Hepatocyte (in vitro differentiated cells): Measurements from ENCODE around the gene SORCS3. TPM values are rescaled to one million over a fixed set of nuclear protein-coding genes. Genes with fewer than 3 reads are reported as not detected.

Source experiments
- DNase-seq: peaks from one replicate; pipeline ENCODE4 v3.0.0-alpha.2; 2016; ENCODE audit warnings: low spot score
- H2AFZ ChIP-seq: fragments of 200-600 bp; sonication (generic); 2 replicates; pipeline ENCODE4 v1.6.0; 2016; ENCODE audit warnings: antibody characterized with exemption, mild to moderate bottlenecking
- H3K27ac ChIP-seq: fragments of 200-600 bp; sonication (generic); 2 replicates; pipeline ENCODE4 v1.5.1; 2016; ENCODE audit warnings: mild to moderate bottlenecking
- H3K27me3 ChIP-seq: fragments of 200-600 bp; sonication (generic); 2 replicates; pipeline ENCODE4 v1.6.1; 2016
- H3K36me3 ChIP-seq: fragments of 200-600 bp; sonication (generic); replicated peaks from 2 replicates; pipeline ENCODE4 v1.5.1; 2016; ENCODE audit warnings: low read depth; ENCODE audit not compliant: insufficient read depth
- H3K4me1 ChIP-seq: fragments of 200-600 bp; sonication (generic); 2 replicates; pipeline ENCODE4 v1.5.1; 2016; ENCODE audit warnings: mild to moderate bottlenecking, moderate library complexity; ENCODE audit not compliant: insufficient read depth
- H3K4me2 ChIP-seq: fragments of 200-600 bp; sonication (generic); 2 replicates; pipeline ENCODE4 v1.6.0; 2016
- H3K4me3 ChIP-seq: fragments of 200-600 bp; sonication (generic); 2 replicates; pipeline ENCODE4 v1.5.1; 2016; ENCODE audit warnings: mild to moderate bottlenecking
- H3K79me2 ChIP-seq: fragments of 200-600 bp; sonication (generic); 2 replicates; pipeline ENCODE4 v1.6.0; 2017; ENCODE audit warnings: mild to moderate bottlenecking
- H3K9me2 ChIP-seq: fragments of 200-600 bp; sonication (generic); replicated peaks from 2 replicates; pipeline ENCODE4 v1.6.0; 2017; ENCODE audit warnings: mild to moderate bottlenecking; ENCODE audit not compliant: insufficient read depth
- H3K9me3 ChIP-seq: fragments of 200-600 bp; sonication (generic); 2 replicates; pipeline ENCODE4 v1.5.1; 2016; ENCODE audit warnings: low read depth, mild to moderate bottlenecking
- H4K20me1 ChIP-seq: fragments of 200-600 bp; sonication (generic); 2 replicates; pipeline ENCODE4 v1.6.0; 2016; ENCODE audit warnings: mild to moderate bottlenecking; ENCODE audit not compliant: insufficient read depth, poor library complexity, severe bottlenecking
- CTCF ChIP-seq: fragments of 200-600 bp; sonication (generic); IDR thresholded peaks from 2 replicates; pipeline ENCODE4 v1.5.1; 2016; ENCODE audit warnings: antibody characterized with exemption, mild to moderate bottlenecking; ENCODE audit not compliant: poor library complexity
- EZH2 ChIP-seq: fragments of 200-600 bp; sonication (generic); IDR thresholded peaks from 2 replicates; pipeline ENCODE4 v1.6.1; 2016; ENCODE audit warnings: antibody characterized with exemption, mild to moderate bottlenecking, borderline replicate concordance
- EZH2phosphoT487 ChIP-seq: fragments of 200-600 bp; sonication (generic); IDR thresholded peaks from one replicate; pipeline ENCODE4 v1.6.1; 2018; ENCODE audit warnings: antibody characterized with exemption, mild to moderate bottlenecking, low read depth, moderate library complexity; ENCODE audit not compliant: unreplicated experiment, severe bottlenecking
- WGBS: methylation state at CpG from one replicate; pipeline ENCODE4 v1.1.6; 2016; ENCODE audit warnings: low lambda C conversion rate; ENCODE audit errors: missing lambda C conversion rate; 5-methylcytosine and 5-hydroxymethylcytosine counted together
- polyA plus RNA-seq: library from polyadenylated mRNA; unstranded; fragments of >200 nt; fragmentation: Nextera tagmentation; extraction: Ambion mirVana; gene quantifications from 2 replicates; pipeline ENCODE4 v1.2.1, GENCODE V29; 2016
- total RNA-seq: library from RNA; depleted of rRNA; stranded (reverse); fragments of >200 nt; gene quantifications from 2 replicates; pipeline ENCODE4 v1.2.3, GENCODE V29; 2014

SORCS3 gene
- total and polyA plus RNA-seq, 2 experiments from 2014 or later, result 0.59 to 0.80 TPM

- no peak for DNase-seq
- H3K27ac ChIP-seq, result no peak overlapping the region
- 79% methylated on average over 3 of the region's 3 CpGs for WGBS
These were observed 203.0 kb downstream of the SORCS3 start for GRCh38 chr10:104844073-104844472.

GRCh38 chr10:104850023-104850422 is 208.9 kb downstream of the SORCS3 start:
- H2AFZ ChIP-seq, result no peak overlapping the region
- no peaks in the 10 kb centered on the region for H3K4me1 ChIP-seq
- no peak overlapping the region for H3K4me3 ChIP-seq
- no peaks in the 10 kb centered on the region for H3K9me2 ChIP-seq
- DNase-seq, result no peak
- no peaks in the 10 kb centered on the region for H3K27me3 ChIP-seq
- no peak for TF ChIP-seq CTCF
- H3K36me3 ChIP-seq, result no peaks in the 10 kb centered on the region
- no peaks in the 10 kb centered on the region for H4K20me1 ChIP-seq
- 91% methylated on average over 5 of the region's 5 CpGs for WGBS
- no peak overlapping the region for H3K4me2 ChIP-seq
- no peaks in the 10 kb centered on the region for H3K9me3 ChIP-seq
- no peak overlapping the region for H3K27ac ChIP-seq
- H3K79me2 ChIP-seq, result no peaks in the 10 kb centered on the region

More at GRCh38 chr10:104844073-104844472, 203.0 kb downstream of the SORCS3 start:
- no peaks in the 10 kb centered on the region for H3K4me1 ChIP-seq
- H3K9me2 ChIP-seq, result no peaks in the 10 kb centered on the region
- TF ChIP-seq EZH2 (no peak), EZH2phosphoT487 (no peak), CTCF (no peak)
- H3K9me3 ChIP-seq, result no peaks in the 10 kb centered on the region
- H3K4me2 ChIP-seq, result no peak overlapping the region
- no peak overlapping the region for H3K4me3 ChIP-seq
- no peaks in the 10 kb centered on the region for H3K27me3 ChIP-seq
- no peak overlapping the region for H2AFZ ChIP-seq
- H3K36me3 ChIP-seq, result no peaks in the 10 kb centered on the region
- H3K79me2 ChIP-seq, result no peaks in the 10 kb centered on the region
- no peaks in the 10 kb centered on the region for H4K20me1 ChIP-seq

GRCh38 chr10:104867966-104868598 is 227.0 kb downstream of the SORCS3 start:
- DNase-seq, result no peak
- H2AFZ ChIP-seq, result no peak overlapping the region
- H3K4me3 ChIP-seq, result no peak overlapping the region
- TF ChIP-seq EZH2 (no peak), CTCF (no peak), EZH2phosphoT487 (no peak)
- H3K79me2 ChIP-seq, result no peaks in the 10 kb centered on the region
- no peaks in the 10 kb centered on the region for H3K36me3 ChIP-seq
- H3K9me3 ChIP-seq, result no peaks in the 10 kb centered on the region
- H3K27me3 ChIP-seq, result no peaks in the 10 kb centered on the region
- H3K27ac ChIP-seq, result no peak overlapping the region
- no peaks in the 10 kb centered on the region for H4K20me1 ChIP-seq
- no peak overlapping the region for H3K4me2 ChIP-seq
- H3K9me2 ChIP-seq, result no peaks in the 10 kb centered on the region
- H3K4me1 ChIP-seq, result no peaks in the 10 kb centered on the region
- WGBS, result 75% methylated on average over 6 of the region's 6 CpGs

GRCh38 chr10:104872691-104873090 is 231.6 kb downstream of the SORCS3 start:
- Histone ChIP-seq H3K27ac (no peak overlapping the region), H3K4me1 (no peaks in the 10 kb centered on the region), H3K4me3 (no peak overlapping the region), H3K4me2 (no peak overlapping the region), H3K9me2 (no peaks in the 10 kb centered on the region), H4K20me1 (no peaks in the 10 kb centered on the region), H3K9me3 (no peaks in the 10 kb centered on the region), H2AFZ (no peak overlapping the region), H3K27me3 (no peaks in the 10 kb centered on the region), H3K79me2 (no peaks in the 10 kb centered on the region), H3K36me3 (no peaks in the 10 kb centered on the region)
- 100% methylated on average over 2 of the region's 2 CpGs for WGBS
- no peak for DNase-seq
- no peak for TF ChIP-seq EZH2phosphoT487
- no peak for TF ChIP-seq CTCF
- TF ChIP-seq EZH2, result no peak
